IMR-90 (cell line): Measurements from ENCODE around the gene MTHFD2L.

ENCODE experiments used
- BHLHE40 ChIP-seq: fragments of 150-350 bp; IDR thresholded peaks from 2 replicates; pipeline ENCODE4 v1.6.1; 2016; ENCODE audit warnings: mild to moderate bottlenecking, low read depth, low read length
- CTCF ChIP-seq: conservative IDR thresholded peaks from 2 replicates; pipeline ENCODE4 v1.5.1; 2012; ENCODE audit warnings: mild to moderate bottlenecking, low read depth, low read length, improper control_type of control experiment

DNA sequence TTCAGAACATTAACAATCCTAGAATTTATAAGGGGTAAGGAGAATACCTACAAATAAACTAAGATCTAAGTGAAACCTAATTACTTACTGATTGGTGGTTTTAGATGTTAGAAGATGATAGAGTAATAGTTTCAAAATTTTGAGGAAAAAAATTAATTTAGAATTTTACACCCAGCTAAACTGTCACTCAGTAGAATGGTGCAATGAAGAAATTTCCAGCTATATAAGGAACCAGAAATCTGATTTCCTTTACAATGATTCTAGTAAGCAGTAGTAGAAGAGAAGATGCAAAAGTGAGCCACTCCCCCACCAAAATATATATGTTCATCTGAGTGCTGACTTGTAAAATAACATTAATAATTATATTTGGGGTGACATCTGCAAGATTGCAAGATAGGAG is 95.0 kb downstream of the MTHFD2L start:
- no peak for TF ChIP-seq CTCF
- no peak for TF ChIP-seq BHLHE40
